SK-N-MC (cell line): ENCODE measurements around the gene PLA2G4B.

Experiments used
- EZH2 ChIP-seq: fragments of 200-600 bp; sonication (generic); IDR thresholded peaks from one replicate; pipeline ENCODE4 v1.6.1; 2017; ENCODE audit warnings: antibody characterized with exemption
- POLR2AphosphoS5 ChIP-seq: IDR thresholded peaks from 2 replicates; pipeline ENCODE4 v1.6.1; 2012; ENCODE audit warnings: mild to moderate bottlenecking, low read depth, low read length, borderline replicate concordance

- TF ChIP-seq EZH2, result no peak
- TF ChIP-seq POLR2AphosphoS5, result no peak
Measured at GRCh38 chr15:41886741-41887140, 48.1 kb downstream of the PLA2G4B start.
